Activated T-cell treated with anti-CD3 and anti-CD28 coated beads, Interleukin-2, amount 50 U/mL, for 4 hours (primary cell): ENCODE results near the gene RGL4. TPM values are rescaled to one million over a fixed set of nuclear protein-coding genes. Genes with fewer than 3 reads are reported as not detected.

Experiments
- ATAC-seq, 2 donors: fragments of 200-7000 bp; cut with Tn5 transposase; one replicate each; pipeline ENCODE4 v1.10.0; 2021
- DNase-seq: peaks from one replicate; pipeline ENCODE4 v3.0.0-alpha.2; 2020
- H3K27me3 Mint-ChIP-seq: one replicate; pipeline ENCODE4 v1.8.0; 2021; ENCODE audit warnings: low read depth, mixed read lengths
- H3K36me3 Mint-ChIP-seq: one replicate; pipeline ENCODE4 v1.8.0; 2022; ENCODE audit warnings: mixed read lengths; ENCODE audit not compliant: insufficient read depth
- H3K4me1 Mint-ChIP-seq: one replicate; pipeline ENCODE4 v1.8.0; 2021; ENCODE audit warnings: low read depth, mixed read lengths
- H3K4me3 Mint-ChIP-seq: one replicate; pipeline ENCODE4 v1.8.0; 2021; ENCODE audit warnings: mild to moderate bottlenecking, moderate library complexity, mixed read lengths
- H3K9me3 Mint-ChIP-seq: one replicate; pipeline ENCODE4 v1.8.0; 2021; ENCODE audit warnings: mixed read lengths
- total RNA-seq, 3 donors: library from RNA; stranded (reverse); gene quantifications; one replicate each; pipeline ENCODE4 v1.2.1, GENCODE V29; 2021

Gene RGL4
- total RNA-seq, 3 donors from 2014 or later: 3.3 to 7.4 (median 4.1) TPM

DNA sequence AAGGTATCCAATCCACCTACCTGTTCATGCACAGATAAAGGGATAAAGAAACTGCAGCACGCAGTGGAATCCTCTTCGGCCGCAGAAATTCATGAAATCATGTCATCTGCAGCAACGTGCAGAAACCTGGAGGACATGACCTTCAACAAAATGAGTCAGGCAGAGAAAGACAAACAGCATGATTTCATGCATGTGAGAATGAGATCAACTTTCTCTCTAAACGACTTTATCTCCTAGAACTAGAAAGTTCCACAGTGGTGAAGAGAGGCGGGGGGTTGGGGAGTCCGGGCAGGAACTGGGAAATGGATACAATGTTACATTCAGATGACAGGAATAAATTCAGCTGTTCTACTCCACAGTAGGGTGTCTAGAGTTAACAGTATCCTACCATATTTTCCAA is 9.9 kb downstream of the RGL4 start:
- peaks cover 66% of the 10 kb centered on the region for H3K4me1 Mint-ChIP-seq

DNA sequence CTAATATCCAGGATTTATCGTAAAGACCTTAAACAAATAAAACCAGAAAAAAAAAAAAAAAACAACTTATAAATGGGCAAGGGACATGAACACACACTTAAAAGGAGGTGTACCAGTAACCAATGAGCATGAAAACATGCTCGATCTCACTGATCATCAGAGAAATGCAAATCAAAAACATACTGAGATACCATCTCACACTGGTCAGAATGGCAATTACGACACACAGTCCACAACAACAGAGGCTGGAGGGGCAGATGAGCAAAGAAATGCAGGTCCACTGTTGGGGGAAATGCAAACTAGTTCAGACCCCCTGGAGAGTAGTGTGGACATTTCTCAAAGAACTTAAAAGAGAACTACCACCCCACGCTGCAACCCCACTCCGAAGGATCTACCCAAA is 13.2 kb downstream of the RGL4 start:
- ATAC-seq (no peak), DNase-seq (no peak)
- peaks cover 85% of the 10 kb centered on the region for H3K36me3 Mint-ChIP-seq
- H3K27me3 Mint-ChIP-seq: no peaks in the 10 kb centered on the region
- peaks cover 63% of the 10 kb centered on the region for H3K4me1 Mint-ChIP-seq
- no peak overlapping the region for H3K4me3 Mint-ChIP-seq
- H3K9me3 Mint-ChIP-seq: no peaks in the 10 kb centered on the region

More for the DNA sequence above, 9.9 kb downstream of the RGL4 start:
- H3K27me3 Mint-ChIP-seq: no peaks in the 10 kb centered on the region
- ATAC-seq (no peak), DNase-seq (no peak)
- H3K9me3 Mint-ChIP-seq: no peaks in the 10 kb centered on the region
- H3K4me3 Mint-ChIP-seq: no peak overlapping the region
- H3K36me3 Mint-ChIP-seq: peaks cover 62% of the 10 kb centered on the region

DNA sequence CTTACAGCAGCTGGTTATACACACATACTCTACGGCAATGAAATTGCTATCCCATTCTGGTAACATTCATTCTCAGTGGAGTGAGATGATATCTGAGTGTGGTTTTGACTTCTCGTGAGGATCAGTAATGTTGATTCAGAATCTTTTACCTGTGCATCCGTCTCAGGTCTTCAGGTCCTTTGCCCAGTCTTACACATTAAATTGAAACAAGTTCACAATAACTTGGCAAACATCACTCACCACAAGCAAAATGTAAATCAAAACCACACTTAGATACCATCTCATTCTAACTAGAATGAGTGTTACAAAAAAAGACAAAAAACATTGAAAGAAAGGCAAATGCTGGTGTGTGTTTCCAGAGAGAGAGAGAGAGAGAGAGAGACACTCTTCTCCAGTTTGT is 14.0 kb downstream of the RGL4 start:
- peaks cover 87% of the 10 kb centered on the region for H3K36me3 Mint-ChIP-seq
- DNase-seq: no peak

GRCh38 chr22:23705358-23705757 is 14.5 kb downstream of the RGL4 start:
- H3K4me3 Mint-ChIP-seq: peak overlapping the region; percentile 7
- DNase-seq: no peak
- H3K9me3 Mint-ChIP-seq: no peaks in the 10 kb centered on the region
- peaks cover 69% of the 10 kb centered on the region for H3K4me1 Mint-ChIP-seq
- H3K27me3 Mint-ChIP-seq: no peaks in the 10 kb centered on the region
- peaks cover 88% of the 10 kb centered on the region for H3K36me3 Mint-ChIP-seq
- ATAC-seq: peak; percentile 74 to 80

More for the DNA sequence above, 14.0 kb downstream of the RGL4 start:
- H3K9me3 Mint-ChIP-seq: no peaks in the 10 kb centered on the region
- peak overlapping the region; percentile 7 for H3K4me3 Mint-ChIP-seq
- ATAC-seq: peak; percentile 65 to 68
- H3K27me3 Mint-ChIP-seq: no peaks in the 10 kb centered on the region
- H3K4me1 Mint-ChIP-seq: peaks cover 69% of the 10 kb centered on the region

DNA sequence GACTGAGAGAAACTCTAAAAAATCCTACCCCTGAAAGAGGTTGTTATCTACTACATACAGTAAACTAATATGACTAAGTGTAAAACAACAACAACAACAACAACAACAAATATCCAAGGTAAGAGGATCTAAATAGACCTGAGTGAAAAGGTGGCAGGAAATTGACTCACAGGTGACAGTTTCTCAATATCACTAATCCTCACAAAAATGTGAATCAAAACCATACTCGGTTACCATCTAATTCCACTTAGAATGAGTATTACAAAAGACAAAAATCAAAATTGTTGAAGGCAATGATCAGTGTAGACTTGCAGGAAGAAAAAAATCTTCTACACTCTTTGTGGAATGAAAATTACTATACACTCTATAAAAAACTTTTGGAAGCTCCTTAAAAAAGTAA is 17.5 kb downstream of the RGL4 start:
- ATAC-seq (peak; percentile 33 to 45), DNase-seq (no peak)
- peaks cover 54% of the 10 kb centered on the region for H3K4me1 Mint-ChIP-seq
- no peak overlapping the region for H3K4me3 Mint-ChIP-seq
- H3K9me3 Mint-ChIP-seq: no peaks in the 10 kb centered on the region
- H3K36me3 Mint-ChIP-seq: peaks cover 75% of the 10 kb centered on the region
- H3K27me3 Mint-ChIP-seq: no peaks in the 10 kb centered on the region

- H3K4me3 Mint-ChIP-seq: no peak overlapping the region
- DNase-seq (no peak), ATAC-seq (no peak)
- H3K4me1 Mint-ChIP-seq: peaks cover 52% of the 10 kb centered on the region
- H3K9me3 Mint-ChIP-seq: no peaks in the 10 kb centered on the region
- peaks cover 75% of the 10 kb centered on the region for H3K36me3 Mint-ChIP-seq
- no peaks in the 10 kb centered on the region for H3K27me3 Mint-ChIP-seq
Measured at GRCh38 chr22:23709107-23709506, 18.3 kb downstream of the RGL4 start.

- H3K36me3 Mint-ChIP-seq: peaks cover 47% of the 10 kb centered on the region
- H3K4me1 Mint-ChIP-seq: peaks cover 39% of the 10 kb centered on the region
- no peak overlapping the region for H3K4me3 Mint-ChIP-seq
- ATAC-seq: no peak
- H3K9me3 Mint-ChIP-seq: no peaks in the 10 kb centered on the region
- no peak for DNase-seq
- H3K27me3 Mint-ChIP-seq: no peaks in the 10 kb centered on the region
Measured at GRCh38 chr22:23712256-23712655, 21.4 kb downstream of the RGL4 start.

GRCh38 chr22:23713696-23714595 is 23.1 kb downstream of the RGL4 start:
- peaks cover 28% of the 10 kb centered on the region for H3K4me1 Mint-ChIP-seq
- ATAC-seq (no peak), DNase-seq (no peak)
- peaks cover 33% of the 10 kb centered on the region for H3K36me3 Mint-ChIP-seq
- H3K9me3 Mint-ChIP-seq: no peaks in the 10 kb centered on the region
- no peak overlapping the region for H3K4me3 Mint-ChIP-seq
- H3K27me3 Mint-ChIP-seq: no peaks in the 10 kb centered on the region

GRCh38 chr22:23714596-23715578 is 24.1 kb downstream of the RGL4 start:
- Mint-ChIP-seq H3K36me3 (peaks cover 24% of the 10 kb centered on the region), H3K4me3 (peak overlapping the region; percentile 77), H3K9me3 (no peaks in the 10 kb centered on the region), H3K27me3 (no peaks in the 10 kb centered on the region), H3K4me1 (peaks cover 20% of the 10 kb centered on the region)
- DNase-seq (no peak), ATAC-seq (no peak)

DNA sequence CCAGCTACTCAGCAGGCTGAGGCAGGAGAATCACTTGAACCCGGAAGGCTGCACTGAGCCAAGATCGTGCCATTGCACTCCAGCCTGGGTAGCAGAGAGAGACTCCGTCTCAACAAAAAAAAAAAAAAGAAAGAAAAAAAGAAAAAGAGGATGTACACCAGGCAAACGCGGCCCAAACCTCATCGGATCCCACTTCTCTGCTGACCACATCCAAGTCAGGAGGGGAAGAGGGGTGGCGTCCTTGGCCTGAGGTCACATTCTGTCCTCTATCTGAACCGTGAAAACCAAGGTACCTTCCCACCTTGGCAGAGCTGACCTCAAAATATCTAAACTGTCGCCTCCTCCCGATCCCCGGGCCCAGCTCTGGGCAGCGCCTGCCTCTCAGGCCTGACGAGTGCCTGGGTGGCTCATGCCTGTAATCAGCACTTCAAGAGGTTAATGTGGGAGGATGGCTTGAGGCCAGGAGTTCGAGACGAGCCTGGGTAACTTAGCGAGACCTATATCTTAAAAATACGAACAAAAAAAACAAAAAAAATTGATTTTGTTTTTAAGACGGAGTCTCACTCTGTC is 25.1 kb downstream of the RGL4 start:
- no peak for ATAC-seq
- H3K27me3 Mint-ChIP-seq: no peaks in the 10 kb centered on the region
- H3K4me3 Mint-ChIP-seq: peak overlapping the region; percentile 77
- no peak for DNase-seq
- H3K9me3 Mint-ChIP-seq: no peaks in the 10 kb centered on the region
- H3K4me1 Mint-ChIP-seq: peaks cover 18% of the 10 kb centered on the region
- peaks cover 14% of the 10 kb centered on the region for H3K36me3 Mint-ChIP-seq

DNA sequence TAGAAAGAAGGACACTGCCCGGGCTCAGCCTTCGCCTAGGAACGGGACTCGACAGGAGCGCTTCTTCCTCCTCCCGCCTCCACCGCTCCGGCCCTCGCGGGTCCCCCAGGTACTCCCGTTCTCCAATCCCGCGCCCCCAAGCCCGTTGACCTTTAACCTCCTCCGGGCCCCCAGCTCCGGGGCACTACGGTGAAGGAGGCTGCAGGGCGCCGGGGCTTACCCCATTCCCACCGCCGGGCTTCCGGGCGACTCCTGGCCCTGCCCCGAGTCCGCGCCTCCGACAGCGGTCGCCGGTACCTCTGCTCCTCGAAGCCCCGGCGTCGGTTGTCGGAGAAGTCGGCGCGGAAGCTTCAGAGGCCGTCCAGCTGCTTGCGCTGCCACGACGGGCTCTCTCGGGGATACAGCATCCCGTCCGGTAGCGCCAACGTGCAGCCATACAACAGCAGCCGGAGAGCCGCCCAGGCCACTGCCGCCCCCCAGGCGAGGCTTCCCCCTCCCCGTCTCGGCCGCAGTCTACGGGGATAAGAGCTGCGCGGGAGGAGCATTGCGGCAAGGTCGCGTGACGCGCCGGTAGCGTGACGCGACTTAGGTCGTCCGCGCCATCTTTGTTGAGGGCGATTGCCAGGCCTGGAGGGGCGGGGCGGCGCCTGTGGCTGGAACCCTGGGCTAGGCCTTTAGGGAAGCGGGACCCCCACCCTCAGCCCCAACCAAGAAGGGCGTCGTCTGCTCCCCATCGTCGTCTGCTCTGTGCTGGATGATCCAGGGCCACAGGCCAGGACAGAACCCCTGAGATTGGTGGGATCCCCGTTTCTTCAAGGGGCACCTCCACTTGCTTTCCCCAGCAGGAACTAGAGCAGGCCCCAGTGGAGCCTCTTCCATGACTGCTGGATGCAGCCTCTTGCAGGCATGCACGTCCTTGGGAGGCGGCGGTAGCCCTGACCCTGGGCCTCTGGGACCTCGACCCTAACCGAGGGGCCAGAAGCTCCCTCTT is 26.3 kb downstream of the RGL4 start:
- peak; percentile 79 for DNase-seq
- H3K4me3 Mint-ChIP-seq: peak overlapping the region; percentile 77
- H3K27me3 Mint-ChIP-seq: no peaks in the 10 kb centered on the region
- H3K9me3 Mint-ChIP-seq: no peaks in the 10 kb centered on the region
- peak; percentile 94 to 95 for ATAC-seq
- H3K4me1 Mint-ChIP-seq: peaks cover 18% of the 10 kb centered on the region
- H3K36me3 Mint-ChIP-seq: peaks cover 8% of the 10 kb centered on the region

- ATAC-seq (no peak), DNase-seq (no peak)
- Mint-ChIP-seq H3K9me3 (no peaks in the 10 kb centered on the region), H3K4me1 (peaks cover 18% of the 10 kb centered on the region), H3K27me3 (no peaks in the 10 kb centered on the region), H3K4me3 (peak overlapping the region; percentile 5), H3K36me3 (peaks cover 8% of the 10 kb centered on the region)
Measured at GRCh38 chr22:23718371-23719165, 27.8 kb downstream of the RGL4 start.

DNA sequence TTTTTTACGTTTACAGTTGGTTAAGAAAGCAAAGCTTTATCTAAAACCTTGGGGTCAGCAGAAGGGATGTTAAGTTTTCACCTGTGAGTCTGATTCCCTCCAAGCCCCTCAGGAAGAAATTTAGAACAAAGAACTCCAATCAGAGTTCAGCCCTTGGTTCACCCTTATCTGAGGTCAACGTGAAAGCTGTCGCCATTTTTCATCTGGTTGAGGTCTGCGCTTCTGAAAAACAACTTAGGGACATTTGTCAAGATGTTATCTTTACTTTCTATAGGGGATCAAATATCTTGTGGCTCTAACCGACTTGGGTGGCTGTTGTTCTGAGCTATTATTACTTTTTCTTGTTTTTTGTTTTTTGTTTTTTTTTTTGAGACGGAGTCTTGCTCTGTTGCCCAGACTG is 30.0 kb downstream of the RGL4 start:
- Mint-ChIP-seq H3K27me3 (peaks cover 3% of the 10 kb centered on the region), H3K9me3 (no peaks in the 10 kb centered on the region), H3K4me1 (peaks cover 7% of the 10 kb centered on the region), H3K4me3 (no peak overlapping the region), H3K36me3 (no peaks in the 10 kb centered on the region)
- DNase-seq (no peak), ATAC-seq (no peak)
